ENCODE data around the gene KNSTRN. TPM values are rescaled to one million over a fixed set of nuclear protein-coding genes. Genes with fewer than 3 reads are reported as not detected.
A peak's percentile ranks its signal among the peaks of the same experiment; 100 is the strongest.

Gene KNSTRN
- total RNA-seq, 4 donors from 2014 or later = 13.5 to 24.3 (median 18.9) TPM

DNA sequence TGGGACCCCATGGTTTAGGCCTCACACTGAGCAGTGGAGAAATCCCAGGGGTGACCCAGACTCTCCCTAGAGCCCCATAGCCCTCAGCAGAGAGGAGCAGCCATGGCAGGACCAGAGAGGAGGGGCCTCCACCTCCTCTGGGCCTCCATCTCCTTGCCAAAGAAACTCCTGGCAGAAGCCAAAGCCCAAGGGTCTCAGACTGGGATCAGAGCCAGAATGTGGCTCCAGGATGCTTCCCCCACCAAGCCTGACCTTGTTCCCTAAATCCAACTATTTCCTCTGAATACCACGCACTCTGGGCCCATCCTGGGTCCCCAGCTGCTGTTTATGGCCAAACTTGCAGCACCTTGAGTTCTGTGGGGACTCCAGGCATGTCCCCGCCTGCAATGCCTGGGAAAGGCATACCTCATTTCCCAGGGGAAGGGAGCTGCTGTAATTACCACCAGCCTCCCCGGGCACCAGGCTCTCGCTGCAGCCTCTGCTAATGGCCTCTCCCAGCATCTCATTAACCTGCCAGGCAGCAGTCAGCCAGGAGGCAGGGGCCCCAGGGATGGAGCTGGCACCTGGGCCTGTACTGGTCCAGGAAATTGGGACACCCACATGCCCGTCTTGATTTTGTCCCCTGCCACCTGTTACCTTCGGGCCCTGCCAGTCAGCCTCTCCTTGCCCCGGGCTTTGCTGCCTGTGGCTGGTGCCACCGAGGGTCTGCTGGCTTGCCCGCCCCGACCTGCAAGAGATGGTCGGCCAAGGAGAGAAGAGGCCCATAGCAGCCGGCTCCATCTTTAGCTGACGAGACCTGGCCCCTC lies 46.4 kb upstream of the KNSTRN start:
- Histone ChIP-seq H3K4me3 (no peak overlapping the region), H3K4me1 (peaks cover 70% of the 10 kb centered on the region), H3K36me3 (no peaks in the 10 kb centered on the region), H3K27me3 (no peaks in the 10 kb centered on the region), H3K9me3 (no peaks in the 10 kb centered on the region), H3K27ac (no peak overlapping the region)
- 84% methylated on average over 12 of the region's 13 CpGs for WGBS
- TF ChIP-seq EP300 (IDR thresholded peaks at IDR 0.05) = no peak
- TF ChIP-seq POLR2A (IDR thresholded peaks at IDR 0.05) = no peak
- TF ChIP-seq CTCF (IDR thresholded peaks at IDR 0.05) = no peak
- TF ChIP-seq POLR2AphosphoS5 (IDR thresholded peaks at IDR 0.05) = no peak
- no peak for DNase-seq (ENCODE audit: low spot score in 2 of 2)

DNA sequence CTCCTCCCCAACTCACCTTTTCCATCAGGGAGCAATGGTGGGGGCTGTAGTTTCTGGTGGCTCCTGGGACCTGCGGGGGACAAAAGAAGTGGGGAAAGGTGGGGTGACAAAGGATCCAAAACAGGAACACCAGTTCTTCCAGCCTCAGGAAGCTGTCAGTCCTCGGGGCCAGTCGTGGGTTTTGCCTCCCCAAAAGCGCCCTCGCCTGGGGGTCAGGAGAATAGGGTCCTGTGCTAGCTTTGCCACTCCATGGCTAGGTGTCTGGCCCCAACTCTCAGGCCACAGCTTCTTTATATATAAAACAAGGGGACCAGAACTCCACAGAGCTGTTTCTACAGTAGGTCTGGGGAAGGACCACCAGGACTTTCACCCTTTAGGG lies 45.8 kb upstream of the KNSTRN start:
- no peak overlapping the region for H3K27ac ChIP-seq
- no peak overlapping the region for H3K4me3 ChIP-seq
- TF ChIP-seq EP300 (IDR thresholded peaks at IDR 0.05) = no peak
- TF ChIP-seq POLR2A (IDR thresholded peaks at IDR 0.05) = no peak
- TF ChIP-seq POLR2AphosphoS5 (IDR thresholded peaks at IDR 0.05) = no peak
- TF ChIP-seq CTCF (IDR thresholded peaks at IDR 0.05) = no peak
- peaks cover 76% of the 10 kb centered on the region for H3K4me1 ChIP-seq
- no peaks in the 10 kb centered on the region for H3K36me3 ChIP-seq
- H3K27me3 ChIP-seq = no peaks in the 10 kb centered on the region
- 72% methylated on average over 5 of the region's 5 CpGs for WGBS
- DNase-seq (ENCODE audit: low spot score in 2 of 2) = no peak
- no peaks in the 10 kb centered on the region for H3K9me3 ChIP-seq

DNA sequence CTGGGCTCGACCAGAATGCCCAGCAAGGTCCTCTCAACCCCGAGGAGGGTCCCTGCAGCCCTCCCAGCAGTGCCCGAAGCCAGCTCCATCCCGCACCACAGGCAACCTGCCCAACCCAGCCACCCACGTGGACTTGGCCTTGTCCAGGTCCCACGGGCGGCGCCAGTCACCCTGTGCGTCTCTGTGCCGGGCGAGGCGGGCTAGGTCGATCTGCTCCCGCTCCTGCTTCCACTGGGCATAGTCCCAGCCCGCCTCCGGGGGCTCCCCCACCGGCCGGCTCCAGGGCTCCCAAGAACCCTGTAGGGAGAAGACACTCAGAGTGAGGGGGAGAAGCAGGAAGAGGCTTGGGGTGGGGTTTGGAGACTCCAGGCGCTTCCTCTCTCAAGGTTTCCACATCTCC lies 44.9 kb upstream of the KNSTRN start:
- Histone ChIP-seq H3K4me1 (peaks cover 77% of the 10 kb centered on the region), H3K27ac (peak overlapping the region; percentile 2), H3K36me3 (no peaks in the 10 kb centered on the region), H3K4me3 (no peak overlapping the region), H3K27me3 (no peaks in the 10 kb centered on the region), H3K9me3 (no peaks in the 10 kb centered on the region)
- DNase-seq (ENCODE audit: low spot score in 2 of 2) = no peak
- 67% methylated on average over 1 of the region's 19 CpGs for WGBS
- TF ChIP-seq EP300 (IDR thresholded peaks at IDR 0.05) = no peak
- no peak for TF ChIP-seq POLR2A (IDR thresholded peaks at IDR 0.05)
- TF ChIP-seq CTCF (IDR thresholded peaks at IDR 0.05) = no peak
- TF ChIP-seq POLR2AphosphoS5 (IDR thresholded peaks at IDR 0.05) = no peak

DNA sequence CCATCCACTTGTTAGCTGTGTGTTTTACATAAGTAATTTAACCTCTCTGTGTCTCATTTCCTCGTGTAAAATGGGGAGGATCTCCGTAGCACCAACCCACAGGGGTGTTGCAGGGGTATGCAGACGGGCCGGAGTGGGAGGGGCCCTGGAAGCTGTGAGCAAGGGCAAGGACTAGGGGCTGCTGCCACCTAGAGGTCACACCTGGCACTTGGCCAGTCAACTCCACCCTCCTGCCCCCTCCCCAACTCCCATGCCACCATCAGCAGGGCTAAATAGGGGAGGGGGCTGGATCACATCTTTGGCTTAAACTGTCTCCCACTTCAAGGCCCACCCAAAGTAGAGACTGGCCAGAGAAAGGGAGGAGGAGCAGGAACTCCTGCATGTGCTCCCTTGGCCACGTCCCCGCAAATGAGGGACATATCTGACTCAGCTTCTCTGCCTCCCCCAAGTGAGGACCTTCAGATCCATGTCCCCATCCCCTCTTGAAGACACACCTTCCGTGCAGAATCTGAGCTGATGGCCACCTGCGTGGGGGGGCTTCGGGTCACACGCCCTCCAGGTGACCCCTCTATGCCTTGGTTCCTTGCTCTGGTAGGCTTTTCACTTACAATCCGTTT lies 44.4 kb upstream of the KNSTRN start:
- Histone ChIP-seq H3K36me3 (no peaks in the 10 kb centered on the region), H3K4me3 (no peak overlapping the region), H3K4me1 (peaks cover 83% of the 10 kb centered on the region), H3K27me3 (no peaks in the 10 kb centered on the region), H3K27ac (peak overlapping the region; percentile 68), H3K9me3 (no peaks in the 10 kb centered on the region)
- 49% methylated on average over 11 of the region's 11 CpGs for WGBS
- TF ChIP-seq POLR2AphosphoS5 (IDR thresholded peaks at IDR 0.05) = no peak
- no peak for TF ChIP-seq POLR2A (IDR thresholded peaks at IDR 0.05)
- TF ChIP-seq EP300 (IDR thresholded peaks at IDR 0.05) = no peak
- peak; percentile 16 to 54 for TF ChIP-seq CTCF (IDR thresholded peaks at IDR 0.05)
- no peak for DNase-seq (ENCODE audit: low spot score in 2 of 2)

GRCh38 chr15:40338921-40339620 lies 43.5 kb upstream of the KNSTRN start:
- Histone ChIP-seq H3K27ac (peak overlapping the region; percentile 86), H3K4me3 (peak overlapping the region; percentile 38), H3K27me3 (no peaks in the 10 kb centered on the region), H3K36me3 (no peaks in the 10 kb centered on the region), H3K4me1 (peaks cover 83% of the 10 kb centered on the region), H3K9me3 (no peaks in the 10 kb centered on the region)
- DNase-seq (ENCODE audit: low spot score in 2 of 2) = no peak
- WGBS = 71% methylated on average over 7 of the region's 11 CpGs
- no peak for TF ChIP-seq POLR2AphosphoS5 (IDR thresholded peaks at IDR 0.05)
- TF ChIP-seq CTCF (IDR thresholded peaks at IDR 0.05) = no peak
- no peak for TF ChIP-seq EP300 (IDR thresholded peaks at IDR 0.05)
- no peak for TF ChIP-seq POLR2A (IDR thresholded peaks at IDR 0.05)

All from suprapubic skin (tissue), 4 donors.